SK-N-SH (cell line): ENCODE data around the gene PYGM. TPM values are rescaled to one million over a fixed set of nuclear protein-coding genes. Genes with fewer than 3 reads are reported as not detected.

Experiments used
- CTCF ChIA-PET: fragments of 300-600, 350-600 bp; formaldehyde crosslinking; extraction: SDS; loops from one replicate; lab custom pipeline; 2021; lab: Yijun Ruan, JAX
- POLR2A ChIA-PET: fragments of 350-600 bp; sonication (Branson Sonifier 250); formaldehyde crosslinking; extraction: SDS; loops from one replicate; lab custom pipeline; 2020; ENCODE audit warnings: antibody characterized with exemption, inconsistent platforms; lab: Yijun Ruan, JAX
- DNase-seq: peaks from one replicate; pipeline ENCODE4 v3.0.0; 2012
- H2AFZ ChIP-seq: fragments of 200-600 bp; sonication (generic); 2 replicates; pipeline ENCODE4 v1.8.1; 2016; ENCODE audit warnings: antibody characterized with exemption, mild to moderate bottlenecking, low read depth
- H3F3A ChIP-seq: fragments of 200-600 bp; sonication (generic); replicated peaks from 2 replicates; pipeline ENCODE3; 2016; ENCODE audit warnings: antibody characterized with exemption, mild to moderate bottlenecking; ENCODE audit not compliant: insufficient read depth
- H3K27ac ChIP-seq, 2 experiments: fragments of 200-500 bp in 1 of 2; fragments of 200-600 bp in 1 of 2; sonication (Bioruptor generic) in 1 of 2; sonication (generic), shearing (Covaris generic) in 1 of 2; 2 replicates each; pipeline versions ENCODE4 v1.5.1 to v1.6.1; 2014 to 2016; ENCODE audit warnings: low read depth in 2 of 2, inconsistent platforms in 1 of 2, low read length in 1 of 2, mild to moderate bottlenecking in 1 of 2, mixed read lengths in 1 of 2
- H3K27me3 ChIP-seq: fragments of 200-600 bp; sonication (generic), shearing (Covaris generic); 2 replicates; pipeline ENCODE4 v1.6.1; 2016; ENCODE audit warnings: mixed run types; ENCODE audit not compliant: insufficient read depth
- H3K36me3 ChIP-seq, 2 experiments: fragments of 200-500 bp in 1 of 2; fragments of 200-600 bp in 1 of 2; sonication (Bioruptor generic) in 1 of 2; sonication (generic) in 1 of 2; replicated peaks in 1 of 2; 2 replicates each; pipeline versions ENCODE3 to v1.5.1; 2014 to 2016; ENCODE audit warnings: low read length in 1 of 2, mild to moderate bottlenecking in 1 of 2; ENCODE audit not compliant: insufficient read depth in 2 of 2, control insufficient read depth in 1 of 2
- H3K4me1 ChIP-seq, 2 experiments: fragments of 200-500 bp in 1 of 2; fragments of 200-600 bp in 1 of 2; sonication (Bioruptor generic) in 1 of 2; sonication (generic), shearing (Covaris generic) in 1 of 2; 2 replicates each; pipeline versions ENCODE4 v1.5.1 to v1.6.1; 2014 to 2016; ENCODE audit warnings: low read depth in 1 of 2, low read length in 1 of 2, mixed run types in 1 of 2; ENCODE audit not compliant: insufficient read depth in 2 of 2, control insufficient read depth in 1 of 2
- H3K4me2 ChIP-seq: fragments of 200-600 bp; sonication (generic), shearing (Covaris generic); 2 replicates; pipeline ENCODE4 v1.6.1; 2017; ENCODE audit warnings: mixed run types
- H3K4me3 ChIP-seq, 2 experiments: fragments of 200-500 bp in 1 of 2; fragments of 200-600 bp in 1 of 2; sonication (Bioruptor generic) in 1 of 2; sonication (generic), shearing (Covaris generic) in 1 of 2; 2 replicates each; pipeline versions ENCODE4 v1.5.1 to v1.8.1; 2014 to 2016; ENCODE audit warnings: low read depth in 2 of 2, inconsistent platforms in 1 of 2, low read length in 1 of 2, mild to moderate bottlenecking in 1 of 2, mixed read lengths in 1 of 2, moderate library complexity in 1 of 2
- H3K79me2 ChIP-seq: fragments of 200-600 bp; sonication (generic); 2 replicates; pipeline ENCODE4 v1.8.1; 2017; ENCODE audit warnings: mild to moderate bottlenecking; ENCODE audit not compliant: insufficient read depth
- H3K9ac ChIP-seq: fragments of 200-600 bp; sonication (generic); 2 replicates; pipeline ENCODE4 v1.6.1; 2017; ENCODE audit warnings: mixed run types
- H3K9me2 ChIP-seq: fragments of 200-600 bp; sonication (generic); 2 replicates; pipeline ENCODE4 v1.6.1; 2017; ENCODE audit warnings: mixed run types
- H3K9me3 ChIP-seq: fragments of 200-600 bp; sonication (generic); 2 replicates; pipeline ENCODE4 v1.6.1; 2017; ENCODE audit warnings: mixed run types, mild to moderate bottlenecking, moderate library complexity
- H4K20me1 ChIP-seq: fragments of 200-600 bp; sonication (generic); 2 replicates; pipeline ENCODE4 v1.6.1; 2017; ENCODE audit warnings: mild to moderate bottlenecking, mixed run types; ENCODE audit not compliant: insufficient read depth
- EZH2phosphoT487 ChIP-seq: fragments of 200-600 bp; sonication (generic); IDR thresholded peaks from 2 replicates; pipeline ENCODE4 v1.6.1; 2017; ENCODE audit warnings: low read depth, mixed run types, mild to moderate bottlenecking, antibody characterized with exemption, moderate library complexity, borderline replicate concordance
- FOSL2 ChIP-seq: IDR thresholded peaks from 2 replicates; pipeline ENCODE4 v1.4.0; 2012; ENCODE audit warnings: low read depth, mild to moderate bottlenecking, moderate library complexity, borderline replicate concordance
- FOXM1 ChIP-seq: IDR thresholded peaks from 2 replicates; pipeline ENCODE4 v1.4.0; 2012; ENCODE audit warnings: low read depth, mild to moderate bottlenecking
- GABPA ChIP-seq: IDR thresholded peaks from 2 replicates; pipeline ENCODE4 v1.4.0; 2012; ENCODE audit warnings: low read depth, mild to moderate bottlenecking
- GATA2 ChIP-seq: sonication (generic); formaldehyde crosslinking; IDR thresholded peaks from 2 replicates; pipeline ENCODE4 v1.5.0; 2020; ENCODE audit warnings: mild to moderate bottlenecking, missing genetic modification reagents
- MEF2A ChIP-seq: IDR thresholded peaks from 2 replicates; pipeline ENCODE4 v1.4.0; 2012; ENCODE audit warnings: low read depth, borderline replicate concordance
- NFIC ChIP-seq: IDR thresholded peaks from 2 replicates; pipeline ENCODE4 v1.4.0; 2012; ENCODE audit warnings: borderline replicate concordance
- NRF1 ChIP-seq: IDR thresholded peaks from 2 replicates; pipeline ENCODE4 v1.6.1; 2012; ENCODE audit warnings: low read depth, mild to moderate bottlenecking, low read length
- POLR2AphosphoS5 ChIP-seq: IDR thresholded peaks from 2 replicates; pipeline ENCODE4 v1.6.1; 2012; ENCODE audit warnings: low read depth, low read length
- RCOR1 ChIP-seq: fragments of 150-350 bp; IDR thresholded peaks from 2 replicates; pipeline ENCODE4 v1.6.1; 2017; ENCODE audit warnings: antibody characterized with exemption, low read length
- RFX5 ChIP-seq: IDR thresholded peaks from 2 replicates; pipeline ENCODE4 v1.6.1; 2012; ENCODE audit warnings: mild to moderate bottlenecking, improper control_type of control experiment, low read length
- RXRA ChIP-seq: IDR thresholded peaks from 2 replicates; pipeline ENCODE4 v1.4.0; 2012; ENCODE audit warnings: low read depth, mild to moderate bottlenecking, borderline replicate concordance
- SIN3A ChIP-seq: IDR thresholded peaks from 2 replicates; pipeline ENCODE4 v1.6.1; 2012; ENCODE audit warnings: low read depth, mild to moderate bottlenecking, low read length, moderate library complexity, borderline replicate concordance
- SMC3 ChIP-seq: IDR thresholded peaks from 2 replicates; pipeline ENCODE4 v1.6.1; 2012; ENCODE audit warnings: low read depth, low read length, improper control_type of control experiment
- YY1 ChIP-seq: IDR thresholded peaks from 2 replicates; pipeline ENCODE4 v1.4.0; 2012; ENCODE audit warnings: low read depth, mild to moderate bottlenecking
- WGBS: methylation state at CpG from one replicate; pipeline ENCODE4 v1.1.6; 2017; ENCODE audit warnings: low lambda C conversion rate; 5-methylcytosine and 5-hydroxymethylcytosine counted together
- polyA plus RNA-seq, 3 experiments: library from polyadenylated mRNA; depleted of rRNA; stranded (reverse); fragments of >200 nt; gene quantifications; 2 replicates each; pipeline ENCODE4 v1.2.3, GENCODE V29; 2012
- TF ChIP-seq, protein P1 (sequence below): fragments of 150-350 bp; IDR thresholded peaks from 2 replicates; pipeline ENCODE4 v1.6.1; 2016; ENCODE audit warnings: mild to moderate bottlenecking, low read depth, low read length
- TF ChIP-seq, protein P2 (sequence below): IDR thresholded peaks from 2 replicates; pipeline ENCODE4 v1.4.0; 2012; ENCODE audit warnings: low read depth, borderline replicate concordance

PYGM gene
- polyA plus RNA-seq, 1 of the 3 experiments (the other 2 are of a cell fraction), result 0.08 TPM

DNA sequence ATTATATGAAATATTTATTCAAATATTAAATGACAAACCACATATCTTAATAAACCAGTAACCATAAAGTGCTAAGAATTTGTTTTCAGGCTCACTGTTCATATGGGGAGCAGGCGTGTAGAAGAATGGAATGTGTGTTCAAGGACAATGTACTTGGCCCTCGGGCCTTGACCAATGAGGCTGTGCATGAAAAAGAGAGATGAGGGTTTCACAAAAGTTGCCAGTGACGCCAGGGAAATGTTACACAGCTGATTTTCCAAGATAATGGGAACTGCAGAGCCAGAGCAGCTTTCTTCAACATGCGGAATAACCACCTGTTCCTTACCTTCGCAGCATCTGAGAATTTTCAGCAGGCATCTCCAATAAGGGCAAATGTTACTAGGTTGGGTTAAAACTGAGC is 14.4 kb upstream of the PYGM start:
- no peak overlapping the region for H3K4me2 ChIP-seq
- H3K4me3 ChIP-seq, result no peak overlapping the region
- H3K9ac ChIP-seq, result no peak overlapping the region
- peaks cover 81% of the 10 kb centered on the region for H3K79me2 ChIP-seq
- H3K9me2 ChIP-seq, result no peaks in the 10 kb centered on the region
- peaks cover 81 to 82% of the 10 kb centered on the region in 2 experiments for H3K36me3 ChIP-seq
- peaks cover 29% of the 10 kb centered on the region for H3F3A ChIP-seq
- TF ChIP-seq YY1, result no peak
- no peak for TF ChIP-seq POLR2AphosphoS5
- TF ChIP-seq, protein P1, sequence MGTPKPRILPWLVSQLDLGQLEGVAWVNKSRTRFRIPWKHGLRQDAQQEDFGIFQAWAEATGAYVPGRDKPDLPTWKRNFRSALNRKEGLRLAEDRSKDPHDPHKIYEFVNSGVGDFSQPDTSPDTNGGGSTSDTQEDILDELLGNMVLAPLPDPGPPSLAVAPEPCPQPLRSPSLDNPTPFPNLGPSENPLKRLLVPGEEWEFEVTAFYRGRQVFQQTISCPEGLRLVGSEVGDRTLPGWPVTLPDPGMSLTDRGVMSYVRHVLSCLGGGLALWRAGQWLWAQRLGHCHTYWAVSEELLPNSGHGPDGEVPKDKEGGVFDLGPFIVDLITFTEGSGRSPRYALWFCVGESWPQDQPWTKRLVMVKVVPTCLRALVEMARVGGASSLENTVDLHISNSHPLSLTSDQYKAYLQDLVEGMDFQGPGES, result no peak
- TF ChIP-seq RXRA, result no peak
- TF ChIP-seq RFX5, result no peak
- no peak for TF ChIP-seq RCOR1
- no peak for TF ChIP-seq FOSL2
- no peak for TF ChIP-seq MEF2A
- TF ChIP-seq SIN3A, result no peak
- no peak for TF ChIP-seq GATA2
- TF ChIP-seq FOXM1, result no peak
- TF ChIP-seq EZH2phosphoT487, result no peak
- no peak for TF ChIP-seq GABPA
- TF ChIP-seq, protein P2, sequence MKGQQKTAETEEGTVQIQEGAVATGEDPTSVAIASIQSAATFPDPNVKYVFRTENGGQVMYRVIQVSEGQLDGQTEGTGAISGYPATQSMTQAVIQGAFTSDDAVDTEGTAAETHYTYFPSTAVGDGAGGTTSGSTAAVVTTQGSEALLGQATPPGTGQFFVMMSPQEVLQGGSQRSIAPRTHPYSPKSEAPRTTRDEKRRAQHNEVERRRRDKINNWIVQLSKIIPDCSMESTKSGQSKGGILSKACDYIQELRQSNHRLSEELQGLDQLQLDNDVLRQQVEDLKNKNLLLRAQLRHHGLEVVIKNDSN, result no peak
- TF ChIP-seq NFIC, result no peak
- no peak overlapping the region for H2AFZ ChIP-seq
- H3K9me3 ChIP-seq, result no peaks in the 10 kb centered on the region
- no peak overlapping the region for H3K27ac ChIP-seq
- ChIA-PET CTCF (interaction anchor here (0.8 to 6.1 kb wide), 5 partner anchors 8 to 85 kb away, joined by 3 to 47 read pairs (median 4); no protein-coding TSS in a partner anchor), POLR2A (no interaction called here)
- H3K27me3 ChIP-seq, result no peaks in the 10 kb centered on the region
- WGBS, result 95% methylated on average over 5 of the region's 5 CpGs
- peaks cover 12% of the 10 kb centered on the region in 2 experiments for H3K4me1 ChIP-seq
- no peak for DNase-seq
- H4K20me1 ChIP-seq, result peaks cover 83% of the 10 kb centered on the region

DNA sequence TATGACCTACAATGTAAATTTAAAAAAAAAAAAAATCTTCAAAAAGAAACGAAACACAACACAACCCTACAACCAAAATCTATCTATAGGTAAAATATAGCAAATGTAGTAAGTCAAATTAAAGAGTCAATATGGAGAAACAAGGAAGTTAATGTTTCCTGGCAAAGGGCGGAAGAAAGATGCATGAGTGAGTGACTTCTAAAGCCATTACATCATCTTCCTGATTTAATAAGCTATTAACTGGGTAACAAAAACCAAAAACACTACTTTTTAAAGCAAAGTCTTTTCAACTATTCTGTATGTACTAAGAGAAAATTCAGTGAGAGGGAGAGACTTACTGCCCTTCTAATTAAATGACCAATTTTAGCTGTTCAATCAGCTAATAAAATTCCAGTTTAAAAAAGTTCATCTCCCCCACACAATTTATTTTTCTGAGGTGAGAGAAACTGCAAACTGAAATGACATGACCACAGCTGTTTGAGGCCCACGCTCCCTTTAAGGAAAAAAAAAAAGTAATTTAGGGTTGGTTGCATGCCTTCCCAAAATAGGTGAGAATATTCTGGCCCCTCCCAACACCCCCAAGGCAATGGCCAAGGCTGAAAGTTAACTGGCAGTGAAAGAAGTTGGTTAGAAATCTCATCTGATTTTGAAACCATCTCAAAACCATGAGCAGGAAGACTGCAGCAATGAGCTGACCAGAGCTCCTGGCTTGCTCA is 12.7 kb upstream of the PYGM start:
- POLR2A ChIA-PET, result interaction anchor here (1.0 kb wide), 2 partner anchors 8 to 10 kb away, joined by 3 read pairs; no protein-coding TSS in a partner anchor
- no peak overlapping the region for H2AFZ ChIP-seq
- no peaks in the 10 kb centered on the region for H3K9me3 ChIP-seq
- no peak overlapping the region for H3K4me2 ChIP-seq
- H3K9me2 ChIP-seq, result no peaks in the 10 kb centered on the region
- peak overlapping the region in 1 of 2 experiments; percentile 25; a peak in 2 of 4 replicates for H3K27ac ChIP-seq
- no peaks in the 10 kb centered on the region for H3K27me3 ChIP-seq
- CTCF ChIA-PET, result interaction anchor here (0.9 to 2.6 kb wide), 8 partner anchors 9 to 120 kb away, joined by 3 to 14 read pairs (median 4); no protein-coding TSS in a partner anchor
- no peak overlapping the region for H3K9ac ChIP-seq
- peaks cover 40% of the 10 kb centered on the region for H3F3A ChIP-seq
- TF ChIP-seq, protein P1, result no peak
- TF ChIP-seq RFX5 (no peak), NRF1 (no peak), GABPA (no peak), RCOR1 (no peak), SMC3 (no peak)
- TF ChIP-seq, all 33 proteins: peak for 0
- DNase-seq, result no peak
- 90% methylated on average over 3 of the region's 3 CpGs for WGBS
- H3K36me3 ChIP-seq, result peaks cover 96 to 98% of the 10 kb centered on the region in 2 experiments
- H3K4me1 ChIP-seq, result peaks cover 12% of the 10 kb centered on the region in 2 experiments
- peaks cover 96% of the 10 kb centered on the region for H4K20me1 ChIP-seq
- H3K4me3 ChIP-seq, result no peak overlapping the region; a peak in 1 of 4 replicates
- H3K79me2 ChIP-seq, result peaks cover 93% of the 10 kb centered on the region
